Tibial nerve (tissue), 4 donors: ENCODE data around the gene HIKESHI.

ENCODE experiments used
- CTCF ChIP-seq, 5 experiments: fragments of 200-600 bp in 3 of 5; fragments of 450-650 bp in 2 of 5; sonication (generic) in 3 of 5; IDR thresholded peaks; one replicate each; pipeline ENCODE4 v1.5.1; 2016 to 2019; ENCODE audit warnings: antibody characterized with exemption in 5 of 5, mild to moderate bottlenecking in 3 of 5, moderate library complexity in 2 of 5
- EP300 ChIP-seq, 2 donors: sonication (generic); formaldehyde crosslinking; IDR thresholded peaks; one replicate each; pipeline ENCODE4 v1.6.1; 2017; ENCODE audit warnings: antibody characterized with exemption in 2 of 2, mild to moderate bottlenecking in 1 of 2

- TF ChIP-seq CTCF (IDR thresholded peaks at IDR 0.05) (no peak), EP300 (IDR thresholded peaks at IDR 0.05) (no peak)
These were observed 35.2 kb downstream of the HIKESHI start for GRCh38 chr11:86337227-86337626.
